ENCODE data around the gene UBE2H. TPM values are rescaled to one million over a fixed set of nuclear protein-coding genes. Genes with fewer than 3 reads are reported as not detected.

The UBE2H gene
- total and polyA plus RNA-seq, 2 of the 4 experiments (the other 2 are of a cell fraction): 34.6 to 49.4 TPM

GRCh38 chr7:129940329-129940728 is 12.4 kb downstream of the UBE2H start:
- no CpG with 5 or more reads among the region's 2 CpGs for WGBS, 2 experiments (ENCODE audit: extremely low coverage in 2 of 2, insufficient read length in 1 of 2)

More at GRCh38 chr7:129940329-129940728, 12.4 kb downstream of the UBE2H start:
- BruUV-seq (replicated peaks): no TSS peak
- Histone ChIP-seq H2BK20ac (ENCODE audit: low read depth, low read length) (no peak overlapping the region), H2BK5ac (ENCODE audit: low read depth, low read length, poor library complexity, severe bottlenecking) (no peak overlapping the region), H2BK15ac (ENCODE audit: low read depth, low read length) (no peak overlapping the region), H2BK120ac (ENCODE audit: low read depth, low read length) (no peak overlapping the region), H3K9me3 (ENCODE audit: control insufficient read depth, insufficient read depth, low read length) (no peaks in the 10 kb centered on the region), H3K9me1 (ENCODE audit: insufficient read depth, low read length) (peaks cover 4% of the 10 kb centered on the region), H3K4me1 (ENCODE audit: control insufficient read depth, insufficient read depth, low read length) (0 out of 2 replicates have a peak, but pooled peaks cover 2% of the 10 kb centered on the region), H3K36me3 (ENCODE audit: control insufficient read depth, insufficient read depth, low read length) (peaks cover 16% of the 10 kb centered on the region), H4K5ac (ENCODE audit: low read depth, low read length) (no peak overlapping the region), H2AFZ (replicated peaks; ENCODE audit: low read length, poor library complexity) (no peak overlapping the region), H3K18ac (ENCODE audit: low read depth, low read length) (no peak overlapping the region), H2AK9ac (replicated peaks; ENCODE audit: low read depth, low read length, poor library complexity) (no peak overlapping the region), H3K27ac (ENCODE audit: insufficient read depth, low read length) (no peak overlapping the region), H3K9ac (ENCODE audit: low read depth, low read length) (no peak overlapping the region), H4K91ac (ENCODE audit: insufficient read depth, low read depth, low read length) (no peak overlapping the region), H3K56ac (ENCODE audit: extremely low read depth, insufficient read depth, low read length) (no peak overlapping the region), H3K23ac (ENCODE audit: low read depth, low read length) (no peak overlapping the region), H3K79me1 (ENCODE audit: low read depth in 1 of 2, low read length in 2 of 2) (peaks cover 13 to 63% of the 10 kb centered on the region in 2 experiments), H4K8ac (ENCODE audit: low read depth in 2 of 2, low read length in 2 of 2) (no peak overlapping the region), H3K4me2 (ENCODE audit: low read depth, low read length) (no peak overlapping the region), H2AK5ac (ENCODE audit: low read depth, low read length) (no peak overlapping the region), H3K4me3 (ENCODE audit: insufficient read depth, low read depth, low read length) (no peak overlapping the region), H4K20me1 (ENCODE audit: insufficient read depth, low read length) (peaks cover 80% of the 10 kb centered on the region), H3K14ac (replicated peaks; ENCODE audit: low read depth, low read length) (no peak overlapping the region), H3K4ac (ENCODE audit: low read depth, low read length) (no peak overlapping the region), H3K27me3 (ENCODE audit: control insufficient read depth, insufficient read depth, low read length) (no peaks in the 10 kb centered on the region)
- dilution Hi-C loops (cut with HindIII; ENCODE audit: low sequenced_read_pairs, unreplicated experiment): no loop called here
- CTCF ChIA-PET: no interaction called here
- TF ChIP-seq ELK1 (IDR thresholded peaks at IDR 0.05; ENCODE audit: borderline replicate concordance, low read depth, low read length): no peak
- no peak for TF ChIP-seq MAZ (IDR thresholded peaks at IDR 0.05; ENCODE audit: borderline replicate concordance, low read depth, low read length)
- no peak for TF ChIP-seq NFE2L2 (IDR thresholded peaks at IDR 0.05; ENCODE audit: low read depth, low read length)
- TF ChIP-seq CTCF (conservative IDR thresholded peaks at IDR 0.05; ENCODE audit: low read depth, low read length): no peak
- TF ChIP-seq USF2 (IDR thresholded peaks at IDR 0.05; ENCODE audit: low read depth, low read length): no peak
- no peak for TF ChIP-seq BHLHE40 (IDR thresholded peaks at IDR 0.05; ENCODE audit: low read depth, low read length)
- no peak for TF ChIP-seq CEBPB (IDR thresholded peaks at IDR 0.05; ENCODE audit: low read depth, low read length)
- no peak for TF ChIP-seq RCOR1 (IDR thresholded peaks at IDR 0.05; ENCODE audit: insufficient replicate concordance, low read length)
- TF ChIP-seq SMC3 (IDR thresholded peaks at IDR 0.05; ENCODE audit: low read depth, low read length): no peak
- TF ChIP-seq RAD21 (IDR thresholded peaks at IDR 0.05; ENCODE audit: low read length): no peak
- TF ChIP-seq CHD1 (IDR thresholded peaks at IDR 0.05; ENCODE audit: low read depth, low read length): no peak
- TF ChIP-seq MXI1 (IDR thresholded peaks at IDR 0.05; ENCODE audit: borderline replicate concordance, low read depth, low read length): no peak
- TF ChIP-seq POLR2A (IDR thresholded peaks at IDR 0.05; ENCODE audit: low read depth, low read length): no peak
- TF ChIP-seq FOS (IDR thresholded peaks at IDR 0.05; ENCODE audit: low read depth, low read length): no peak
- TF ChIP-seq MAFK (IDR thresholded peaks at IDR 0.05; ENCODE audit: low read depth, low read length): no peak
- TF ChIP-seq RFX5 (IDR thresholded peaks at IDR 0.05; ENCODE audit: low read depth, low read length): no peak
- POLR2A ChIA-PET (ENCODE audit: unreplicated experiment): no interaction called here
- DNase-seq (no peak), ATAC-seq (ENCODE audit: low read depth) (no peak)
- in situ Hi-C loops (cut with MboI; ENCODE audit: low sequenced_read_pairs): no loop called here
- intact Hi-C loops (cut with micrococcal nuclease): no loop called here

Measured in IMR-90 (cell line).